ENCODE data around the gene TMEM26. TPM values are rescaled to one million over a fixed set of nuclear protein-coding genes. Genes with fewer than 3 reads are reported as not detected.

The TMEM26 gene
- total and polyA plus RNA-seq, 2 of the 8 experiments (the other 6 are each of a cell fraction or from before 2014, with no cell fraction given) = 1.6 to 2.8 TPM

- no peaks in the 10 kb centered on the region for H3K27me3 ChIP-seq (replicated peaks in 1 of 4; ENCODE audit: control insufficient read depth in 3 of 4, extremely low read depth in 1 of 4, insufficient read depth in 3 of 4, low read length in 3 of 4)
- no peaks in the 10 kb centered on the region for H4K20me1 ChIP-seq (replicated peaks in 1 of 2; ENCODE audit: control insufficient read depth in 1 of 2, insufficient read depth in 2 of 2, low read length in 2 of 2)
- H3K4me1 ChIP-seq (replicated peaks in 1 of 4; ENCODE audit: control insufficient read depth in 3 of 4, insufficient read depth in 4 of 4, low read length in 3 of 4) = no peaks in the 10 kb centered on the region
- H3K14ac ChIP-seq (ENCODE audit: insufficient read length) = no peak overlapping the region
- no peaks in the 10 kb centered on the region for H3K23me2 ChIP-seq (ENCODE audit: low read depth, low read length)
- H3K56ac ChIP-seq (replicated peaks; ENCODE audit: insufficient read length, low read depth, low read length) = no peak overlapping the region
- no peak overlapping the region for H4K91ac ChIP-seq (replicated peaks; ENCODE audit: insufficient read length, low read length)
- TF ChIP-seq HDAC2 (IDR thresholded peaks at IDR 0.05; ENCODE audit: borderline replicate concordance in 1 of 2, low read depth in 2 of 2, low read length in 2 of 2) (no peak), NRF1 (IDR thresholded peaks at IDR 0.05; ENCODE audit: low read depth, low read length) (no peak), GTF2F1 (IDR thresholded peaks at IDR 0.05; ENCODE audit: borderline replicate concordance, low read depth, low read length) (no peak), KDM5A (IDR thresholded peaks at IDR 0.05; ENCODE audit: low read length) (no peak), YY1 (IDR thresholded peaks at IDR 0.05; ENCODE audit: low read depth, low read length) (no peak), CHD2 (IDR thresholded peaks at IDR 0.05; ENCODE audit: low read length) (no peak), SRF (IDR thresholded peaks at IDR 0.05; ENCODE audit: low read depth, low read length) (no peak), TAF7 (optimal IDR thresholded peaks at IDR 0.05; ENCODE audit: borderline replicate concordance, low read depth, low read length) (no peak), KDM1A (IDR thresholded peaks at IDR 0.05; ENCODE audit: borderline replicate concordance, low read length) (no peak), HDAC6 (IDR thresholded peaks at IDR 0.05; ENCODE audit: low read depth, low read length) (no peak), TBP (IDR thresholded peaks at IDR 0.05; ENCODE audit: low read depth, low read length) (no peak)
- H2AFZ ChIP-seq (ENCODE audit: low read length) = no peak overlapping the region
- 85% methylated on average over 4 of the region's 4 CpGs; no CpG with 5 or more reads in 1 of the 2 experiments for WGBS, 2 experiments (ENCODE audit: extremely low coverage in 1 of 2, insufficient coverage in 1 of 2, insufficient read length in 1 of 2, insufficient replicate concordance in 2 of 2, low coverage in 1 of 2, low lambda C conversion rate in 2 of 2, missing lambda C conversion rate in 1 of 2)
- DNase-seq (ENCODE audit: low read depth in 1 of 2, low spot score in 2 of 2) (no peak), FAIRE-seq (no peak)
- no peak overlapping the region for H3K27ac ChIP-seq (ENCODE audit: low read depth, low read length)
- CTCF ChIA-PET (ENCODE audit: partially characterized antibody) = interaction anchor here (1.0 to 1.1 kb wide), 3 partner anchors 13 to 312 kb away, joined by 3 read pairs; no protein-coding TSS in a partner anchor
- no peak overlapping the region for H3K18ac ChIP-seq (ENCODE audit: extremely low read depth, low read length)
- H3K23ac ChIP-seq (ENCODE audit: insufficient read length) = no peak overlapping the region
- no peaks in the 10 kb centered on the region for H3K9me3 ChIP-seq (ENCODE audit: insufficient read depth in 2 of 2, low read depth in 1 of 2, low read length in 1 of 2)
- no peaks in the 10 kb centered on the region for H3K79me2 ChIP-seq (ENCODE audit: control insufficient read depth in 1 of 2, insufficient read depth in 2 of 2, low read length in 2 of 2)
- POLR2A ChIA-PET (ENCODE audit: partially characterized antibody) = interaction anchor here (0.6 kb wide), 1 partner anchor 17 kb away, joined by 3 read pairs; no protein-coding TSS in a partner anchor
- no peaks in the 10 kb centered on the region for H3K36me3 ChIP-seq (ENCODE audit: control insufficient read depth in 2 of 4, insufficient read depth in 4 of 4, low read length in 3 of 4)
- H3K4me2 ChIP-seq (ENCODE audit: insufficient read depth in 1 of 2, low read depth in 2 of 2, low read length in 2 of 2) = no peak overlapping the region
- no peak overlapping the region for H3K4ac ChIP-seq (replicated peaks; ENCODE audit: insufficient read length, low read depth, low read length)
- H4K8ac ChIP-seq (ENCODE audit: extremely low read depth, insufficient read depth, low read length) = no peak overlapping the region
- no peak overlapping the region for H2BK12ac ChIP-seq (ENCODE audit: low read depth, low read length)
- no peak overlapping the region for H2BK120ac ChIP-seq (replicated peaks; ENCODE audit: low read depth, low read length)
- H2BK20ac ChIP-seq (ENCODE audit: low read length) = no peak overlapping the region
- no peak overlapping the region for H2BK5ac ChIP-seq (ENCODE audit: low read depth, low read length)
- no peak overlapping the region for H3K9ac ChIP-seq (replicated peaks in 1 of 4; ENCODE audit: extremely low read depth in 1 of 4, low read depth in 3 of 4, low read length in 3 of 4)
- no peak overlapping the region for H4K5ac ChIP-seq (ENCODE audit: insufficient read length, low read depth, low read length)
- no peak overlapping the region for H2AK5ac ChIP-seq (ENCODE audit: low read depth, low read length)
- no peak overlapping the region for H2BK15ac ChIP-seq (ENCODE audit: low read length)
- no peak overlapping the region for H3K4me3 ChIP-seq (ENCODE audit: extremely low read depth in 1 of 4, insufficient read depth in 2 of 4, low read depth in 3 of 4, low read length in 4 of 4)
- H3K79me1 ChIP-seq (ENCODE audit: low read depth, low read length) = no peaks in the 10 kb centered on the region
Observed at GRCh38 chr10:61439058-61439609, 14.0 kb downstream of the TMEM26 start.
